ENCODE measurements around the gene SMARCA2. TPM values are rescaled to one million over a fixed set of nuclear protein-coding genes. Genes with fewer than 3 reads are reported as not detected.
A peak's percentile ranks its signal among the peaks of the same experiment; 100 is the strongest.

Gene SMARCA2
- 100 to 1,000 TPM in 1 of 4 donors, 10 to 100 TPM in 3; 84.8 to 164 (median 91.6) TPM for total RNA-seq

DNA sequence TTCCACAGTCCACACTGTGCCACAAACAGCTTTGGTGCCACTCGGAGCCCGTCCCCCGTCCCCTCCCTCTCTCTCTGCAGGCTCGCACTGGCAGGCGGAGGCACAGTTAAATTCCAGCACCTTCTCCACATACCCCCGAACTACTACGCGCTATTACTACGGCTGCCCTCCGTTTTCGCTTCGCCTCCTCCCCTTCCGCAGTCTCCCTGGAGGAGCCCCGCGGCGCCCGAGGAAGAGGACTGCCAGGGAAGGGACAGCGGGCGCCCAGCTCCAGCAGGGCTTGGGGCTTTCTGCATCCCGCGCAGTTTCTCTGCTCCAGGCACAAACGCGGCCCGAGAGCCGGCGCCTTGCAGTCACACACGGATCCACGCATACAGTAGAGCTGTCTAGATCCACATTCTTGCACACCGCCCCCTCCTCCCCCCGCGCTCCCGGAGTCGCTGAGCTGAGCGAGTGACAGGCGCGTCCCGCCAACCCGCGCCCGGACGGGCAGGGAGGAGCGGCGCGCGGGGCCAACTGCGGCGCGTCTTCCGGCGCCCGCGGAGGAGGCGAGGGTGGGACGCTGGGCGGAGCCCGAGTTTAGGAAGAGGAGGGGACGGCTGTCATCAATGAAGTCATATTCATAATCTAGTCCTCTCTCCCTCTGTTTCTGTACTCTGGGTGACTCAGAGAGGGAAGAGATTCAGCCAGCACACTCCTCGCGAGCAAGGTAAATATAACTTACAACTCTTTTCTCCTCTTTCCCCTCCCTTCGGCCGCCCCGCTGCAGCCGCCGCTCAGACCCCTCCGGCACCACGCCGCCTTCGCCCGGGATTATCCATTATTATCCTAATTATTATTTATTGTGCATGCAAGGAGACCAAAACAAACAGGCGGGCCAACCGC lies at the start of gene SMARCA2:
SMARCA2 (plus strand) TSS at position 652 of the 885 bp plus-strand sequence. CDS start 13,676 bp downstream, outside the sequence.
- TF ChIP-seq, protein P1, sequence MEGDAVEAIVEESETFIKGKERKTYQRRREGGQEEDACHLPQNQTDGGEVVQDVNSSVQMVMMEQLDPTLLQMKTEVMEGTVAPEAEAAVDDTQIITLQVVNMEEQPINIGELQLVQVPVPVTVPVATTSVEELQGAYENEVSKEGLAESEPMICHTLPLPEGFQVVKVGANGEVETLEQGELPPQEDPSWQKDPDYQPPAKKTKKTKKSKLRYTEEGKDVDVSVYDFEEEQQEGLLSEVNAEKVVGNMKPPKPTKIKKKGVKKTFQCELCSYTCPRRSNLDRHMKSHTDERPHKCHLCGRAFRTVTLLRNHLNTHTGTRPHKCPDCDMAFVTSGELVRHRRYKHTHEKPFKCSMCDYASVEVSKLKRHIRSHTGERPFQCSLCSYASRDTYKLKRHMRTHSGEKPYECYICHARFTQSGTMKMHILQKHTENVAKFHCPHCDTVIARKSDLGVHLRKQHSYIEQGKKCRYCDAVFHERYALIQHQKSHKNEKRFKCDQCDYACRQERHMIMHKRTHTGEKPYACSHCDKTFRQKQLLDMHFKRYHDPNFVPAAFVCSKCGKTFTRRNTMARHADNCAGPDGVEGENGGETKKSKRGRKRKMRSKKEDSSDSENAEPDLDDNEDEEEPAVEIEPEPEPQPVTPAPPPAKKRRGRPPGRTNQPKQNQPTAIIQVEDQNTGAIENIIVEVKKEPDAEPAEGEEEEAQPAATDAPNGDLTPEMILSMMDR (IDR thresholded peaks at IDR 0.05) = no peak
- DNase-seq (ENCODE audit: low spot score) (peak; percentile 88), ATAC-seq (ENCODE audit: low FRiP score) (peak; percentile 91)

DNA sequence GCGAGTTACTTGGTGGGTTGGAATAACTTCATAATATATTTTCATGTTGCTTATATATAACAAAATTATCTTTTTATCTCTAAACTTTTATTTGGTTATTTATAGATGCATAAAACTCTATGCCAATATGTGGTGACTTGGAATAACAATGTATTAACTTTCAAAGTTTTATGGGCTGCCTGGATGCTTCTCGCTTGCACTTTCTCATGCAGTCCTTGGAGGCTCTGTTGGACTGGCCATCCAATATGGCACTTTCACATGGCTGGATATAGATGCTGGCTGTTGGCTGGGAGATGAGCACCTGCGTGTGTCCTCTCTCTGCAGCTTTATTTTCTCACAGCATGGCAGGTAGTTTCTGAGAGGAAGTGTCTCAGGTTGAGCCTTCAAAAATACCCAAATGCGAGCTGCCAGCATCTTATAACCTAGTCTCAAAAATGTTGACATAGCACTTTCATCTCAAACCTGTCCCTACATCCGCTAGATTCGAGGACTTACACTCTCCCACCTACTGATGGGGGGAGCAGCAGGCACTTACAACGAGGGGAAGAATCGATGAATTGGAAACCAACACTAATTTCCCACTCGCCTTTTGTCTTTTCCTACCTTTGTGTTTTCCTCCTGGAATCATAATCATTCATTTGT lies 48.3 kb upstream of the SMARCA2 start:
- TF ChIP-seq, protein P1 (IDR thresholded peaks at IDR 0.05) = no peak
- DNase-seq (ENCODE audit: low spot score) (no peak), ATAC-seq (ENCODE audit: low FRiP score) (no peak)

DNA sequence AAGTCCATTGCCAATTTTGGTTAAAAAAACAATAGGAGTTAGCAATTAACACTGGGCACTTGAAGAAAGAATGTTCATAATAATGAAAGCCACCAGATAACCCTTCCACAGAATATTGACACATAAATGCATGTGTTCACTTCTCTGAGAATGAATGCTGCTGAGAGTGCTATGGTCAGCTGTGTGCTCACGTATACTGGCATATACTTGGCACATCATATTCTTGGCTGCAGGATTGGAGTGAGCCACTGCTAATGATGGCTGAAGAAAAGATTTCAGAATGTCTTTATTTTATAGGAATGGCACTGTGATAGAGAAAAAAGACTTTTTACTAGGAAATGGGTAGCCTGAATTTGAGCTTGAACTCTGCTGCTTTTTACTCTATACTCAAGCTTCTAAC lies 46.0 kb upstream of the SMARCA2 start:
- ATAC-seq (ENCODE audit: low FRiP score) = no peak
- TF ChIP-seq, protein P1 (IDR thresholded peaks at IDR 0.05) = no peak
- no peak for DNase-seq (ENCODE audit: low spot score)

DNA sequence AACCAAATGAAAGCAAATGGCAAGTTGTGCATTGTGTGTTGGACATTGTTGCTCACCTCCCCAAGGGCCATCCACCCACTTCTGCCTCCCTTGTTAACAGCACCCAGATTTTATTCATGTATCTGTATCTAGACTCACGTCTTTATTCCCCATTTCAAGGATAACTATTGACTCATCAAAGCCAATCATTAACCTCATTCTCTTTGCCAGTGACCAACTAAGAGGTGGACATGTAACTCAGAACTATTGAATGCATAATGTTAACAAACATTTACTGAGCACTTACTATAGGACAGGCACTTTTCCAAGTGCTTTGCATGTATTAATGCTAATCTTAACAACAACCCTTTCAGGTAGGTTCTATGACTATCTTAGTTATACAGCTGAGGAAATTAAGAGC lies 45.2 kb upstream of the SMARCA2 start:
- ATAC-seq (ENCODE audit: low FRiP score) (no peak), DNase-seq (ENCODE audit: low spot score) (no peak)
- TF ChIP-seq, protein P1 (IDR thresholded peaks at IDR 0.05) = no peak

DNA sequence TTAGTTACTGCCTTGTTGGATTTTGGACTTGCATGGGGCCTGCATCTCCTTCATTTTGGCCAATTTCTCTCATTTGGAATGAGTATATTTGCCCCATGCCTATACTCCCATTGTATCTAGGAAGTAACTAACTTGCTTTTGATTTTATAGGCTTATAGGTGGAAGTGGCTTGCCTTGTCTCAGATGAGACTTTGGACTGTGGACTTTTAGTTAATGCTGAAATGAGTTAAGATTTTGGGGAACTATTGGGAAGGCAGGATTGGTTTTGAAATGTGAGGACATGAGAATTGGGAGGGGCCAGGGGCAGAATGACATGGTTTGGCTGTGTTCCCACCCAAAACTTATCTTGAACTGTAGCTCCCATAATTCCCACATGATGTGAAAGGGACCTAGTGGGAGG lies 42.5 kb upstream of the SMARCA2 start:
- no peak for ATAC-seq (ENCODE audit: low FRiP score)
- TF ChIP-seq, protein P1 (IDR thresholded peaks at IDR 0.05) = no peak
- DNase-seq (ENCODE audit: low spot score) = no peak

DNA sequence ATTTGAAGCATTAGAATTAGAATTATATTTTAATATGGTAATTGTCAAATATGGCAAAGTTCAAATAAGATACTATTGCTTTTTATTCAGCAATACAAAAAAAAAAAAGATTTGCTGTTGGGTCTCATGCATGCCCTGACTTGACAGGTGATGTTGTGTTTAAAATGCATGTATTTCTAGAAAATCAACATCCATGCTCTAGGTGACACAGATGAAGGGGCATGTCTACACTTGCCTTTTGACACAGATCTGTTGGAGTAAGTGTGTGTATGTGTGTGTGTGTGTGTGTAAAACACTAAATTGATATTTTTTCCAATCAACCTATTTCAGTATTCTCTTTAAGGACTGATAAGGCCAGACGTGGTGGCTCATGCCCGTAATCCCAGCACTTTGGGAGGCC lies 38.1 kb upstream of the SMARCA2 start:
- DNase-seq (ENCODE audit: low spot score) = no peak

More for the DNA sequence above, 38.1 kb upstream of the SMARCA2 start:
- TF ChIP-seq, protein P1 (IDR thresholded peaks at IDR 0.05) = no peak
- no peak for ATAC-seq (ENCODE audit: low FRiP score)

Data from omental fat pad (tissue), 4 donors.